GM06990 (cell line): Measurements from ENCODE around the gene ALKBH4.

Experiments
- DNase-seq: peaks from one replicate; pipeline ENCODE4 v3.0.0-alpha.2; 2011; ENCODE audit not compliant: insufficient read length; ENCODE audit errors: extremely low read depth
- H3K27me3 ChIP-seq: replicated peaks from 2 replicates; pipeline ENCODE4 v1.6.0; 2011; ENCODE audit warnings: low read length; ENCODE audit not compliant: control insufficient read depth, insufficient read depth
- H3K36me3 ChIP-seq: 2 replicates; pipeline ENCODE4 v1.5.1; 2011; ENCODE audit warnings: low read length; ENCODE audit not compliant: control insufficient read depth, insufficient read depth
- H3K4me3 ChIP-seq: replicated peaks from 2 replicates; pipeline ENCODE4 v1.5.1; 2011; ENCODE audit warnings: low read depth, mild to moderate bottlenecking, control low read depth, low read length
- TF ChIP-seq, protein P1 (sequence below): IDR thresholded peaks from 2 replicates; pipeline ENCODE4 v1.5.1; 2011; ENCODE audit warnings: low read length, control low read depth, mild to moderate bottlenecking, inconsistent platforms; ENCODE audit not compliant: insufficient read depth, poor library complexity, severe bottlenecking

Gene ALKBH4

DNA sequence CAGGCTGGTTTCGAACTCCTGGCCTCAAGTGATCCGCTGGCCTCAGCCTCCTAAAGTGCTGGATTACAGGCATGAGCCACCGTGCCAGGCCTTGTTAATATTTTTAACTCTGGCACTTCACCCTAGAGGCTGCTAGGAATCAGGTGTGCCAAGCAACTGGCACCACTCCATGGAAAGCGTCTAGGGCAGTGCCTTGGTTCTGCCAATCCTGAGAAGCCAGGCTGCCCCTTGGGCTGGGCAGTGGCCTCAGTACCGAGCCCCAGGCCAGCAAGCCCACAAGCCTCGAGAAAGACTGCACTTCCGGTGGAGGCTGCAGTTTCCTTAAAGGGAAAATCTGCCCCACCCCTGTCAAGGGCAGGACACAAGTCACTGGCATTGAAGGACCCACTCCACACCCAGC, 11.3 kb downstream of the ALKBH4 start:
- Histone ChIP-seq H3K36me3 (peaks cover 6% of the 10 kb centered on the region), H3K27me3 (no peaks in the 10 kb centered on the region), H3K4me3 (no peak overlapping the region)
- DNase-seq, result no peak
- TF ChIP-seq, protein P1, sequence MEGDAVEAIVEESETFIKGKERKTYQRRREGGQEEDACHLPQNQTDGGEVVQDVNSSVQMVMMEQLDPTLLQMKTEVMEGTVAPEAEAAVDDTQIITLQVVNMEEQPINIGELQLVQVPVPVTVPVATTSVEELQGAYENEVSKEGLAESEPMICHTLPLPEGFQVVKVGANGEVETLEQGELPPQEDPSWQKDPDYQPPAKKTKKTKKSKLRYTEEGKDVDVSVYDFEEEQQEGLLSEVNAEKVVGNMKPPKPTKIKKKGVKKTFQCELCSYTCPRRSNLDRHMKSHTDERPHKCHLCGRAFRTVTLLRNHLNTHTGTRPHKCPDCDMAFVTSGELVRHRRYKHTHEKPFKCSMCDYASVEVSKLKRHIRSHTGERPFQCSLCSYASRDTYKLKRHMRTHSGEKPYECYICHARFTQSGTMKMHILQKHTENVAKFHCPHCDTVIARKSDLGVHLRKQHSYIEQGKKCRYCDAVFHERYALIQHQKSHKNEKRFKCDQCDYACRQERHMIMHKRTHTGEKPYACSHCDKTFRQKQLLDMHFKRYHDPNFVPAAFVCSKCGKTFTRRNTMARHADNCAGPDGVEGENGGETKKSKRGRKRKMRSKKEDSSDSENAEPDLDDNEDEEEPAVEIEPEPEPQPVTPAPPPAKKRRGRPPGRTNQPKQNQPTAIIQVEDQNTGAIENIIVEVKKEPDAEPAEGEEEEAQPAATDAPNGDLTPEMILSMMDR, result no peak

DNA sequence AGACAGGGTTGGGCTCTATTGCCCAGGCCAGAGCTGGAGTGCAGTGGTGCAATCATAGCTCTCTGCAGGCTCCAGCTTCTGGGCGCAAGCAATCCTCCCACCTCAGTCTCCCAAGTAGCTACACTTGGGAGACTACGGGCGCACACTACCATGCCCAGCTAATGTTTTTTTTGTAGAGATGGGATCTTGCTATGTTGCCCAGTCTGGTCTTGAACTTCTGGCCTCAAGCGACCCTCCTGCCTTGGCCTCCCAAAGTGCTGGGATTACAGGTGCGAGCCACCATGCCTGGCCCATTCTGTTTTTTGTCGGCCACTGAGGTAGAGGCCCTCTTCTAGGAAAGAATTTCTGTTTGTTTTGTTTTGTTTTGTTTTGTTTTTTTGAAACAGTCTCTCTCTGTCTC, 12.2 kb downstream of the ALKBH4 start:
- DNase-seq, result no peak
- no peaks in the 10 kb centered on the region for H3K27me3 ChIP-seq
- H3K36me3 ChIP-seq, result peaks cover 12% of the 10 kb centered on the region
- H3K4me3 ChIP-seq, result no peak overlapping the region
- TF ChIP-seq, protein P1, result no peak

DNA sequence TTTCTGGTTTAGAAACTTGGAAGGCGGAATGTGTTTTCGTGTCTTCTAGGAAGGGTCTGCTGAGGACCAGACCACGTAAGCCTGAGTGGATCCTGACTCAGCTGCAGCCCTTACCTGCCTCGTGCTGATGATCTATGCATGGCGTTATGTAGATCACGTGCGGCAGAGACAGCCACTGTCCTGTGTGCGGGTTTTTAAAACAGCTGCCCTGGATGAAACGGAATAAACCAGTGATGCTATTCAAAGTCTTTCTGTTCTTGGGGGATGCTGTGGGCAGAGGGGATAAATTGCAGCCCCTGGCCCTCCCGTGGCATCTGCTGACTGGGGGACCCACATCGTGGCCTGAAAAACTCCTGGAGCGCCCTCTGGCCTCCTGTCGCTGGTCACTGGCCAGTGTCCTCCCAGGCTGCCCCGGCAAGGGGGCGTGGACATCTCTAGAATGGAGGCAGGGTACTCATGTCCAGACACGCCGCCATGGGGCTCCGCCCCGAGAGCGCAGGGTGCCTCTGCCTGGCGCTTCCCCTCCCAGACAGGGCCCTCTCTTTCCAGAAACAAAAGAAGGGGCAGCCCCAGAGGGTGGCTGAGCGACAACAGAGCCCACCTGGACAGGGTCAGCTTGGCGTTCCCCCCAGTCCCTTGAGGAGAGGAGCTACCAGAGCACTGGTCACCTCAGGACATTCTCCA, 13.2 kb downstream of the ALKBH4 start:
- Histone ChIP-seq H3K36me3 (peaks cover 17% of the 10 kb centered on the region), H3K27me3 (no peaks in the 10 kb centered on the region), H3K4me3 (no peak overlapping the region)
- TF ChIP-seq, protein P1, result no peak
- no peak for DNase-seq

DNA sequence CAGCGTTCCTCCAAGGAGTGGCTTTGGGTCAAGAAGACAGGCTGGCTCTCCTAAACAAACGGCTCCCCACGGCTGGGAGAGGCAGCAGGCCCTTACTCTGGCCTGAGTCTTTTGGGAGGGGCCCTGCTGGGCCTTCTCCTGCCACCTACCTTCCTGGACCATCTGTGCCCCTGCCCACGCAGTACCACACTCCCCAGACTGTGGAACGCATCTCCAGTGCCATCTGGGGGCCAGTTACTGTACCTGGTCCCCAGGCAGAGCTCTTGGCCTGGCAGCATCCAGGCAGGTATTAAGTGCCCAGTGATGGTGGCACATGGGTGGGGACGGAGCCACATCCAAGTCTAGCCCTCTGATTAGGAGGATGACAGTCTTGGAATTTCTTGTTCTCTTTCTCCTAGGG, 14.4 kb downstream of the ALKBH4 start:
- peaks cover 23% of the 10 kb centered on the region for H3K36me3 ChIP-seq
- no peak for DNase-seq
- H3K4me3 ChIP-seq, result no peak overlapping the region
- H3K27me3 ChIP-seq, result no peaks in the 10 kb centered on the region
- TF ChIP-seq, protein P1, result peak; percentile 58

DNA sequence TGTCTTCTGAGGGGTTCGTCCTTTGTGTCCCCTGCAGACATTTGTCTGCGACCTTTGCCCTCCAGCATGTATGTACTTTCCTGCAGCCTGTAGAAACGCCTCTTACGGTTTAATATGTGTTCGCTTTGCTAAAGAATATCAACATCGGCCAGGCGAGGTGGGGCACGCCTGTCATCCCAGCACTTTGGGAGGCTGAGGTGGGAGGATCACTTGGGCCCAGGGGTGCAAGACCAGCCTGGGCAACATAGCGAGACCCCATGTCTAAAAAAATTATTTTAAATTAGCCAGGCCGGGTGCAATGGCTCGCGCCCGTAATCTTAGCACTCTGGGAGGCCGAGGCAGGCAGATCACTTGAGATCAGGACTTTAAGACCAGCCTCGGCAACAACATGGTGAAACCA, 15.5 kb downstream of the ALKBH4 start:
- DNase-seq, result no peak
- H3K4me3 ChIP-seq, result no peak overlapping the region
- H3K36me3 ChIP-seq, result peaks cover 23% of the 10 kb centered on the region
- TF ChIP-seq, protein P1, result no peak
- no peaks in the 10 kb centered on the region for H3K27me3 ChIP-seq

DNA sequence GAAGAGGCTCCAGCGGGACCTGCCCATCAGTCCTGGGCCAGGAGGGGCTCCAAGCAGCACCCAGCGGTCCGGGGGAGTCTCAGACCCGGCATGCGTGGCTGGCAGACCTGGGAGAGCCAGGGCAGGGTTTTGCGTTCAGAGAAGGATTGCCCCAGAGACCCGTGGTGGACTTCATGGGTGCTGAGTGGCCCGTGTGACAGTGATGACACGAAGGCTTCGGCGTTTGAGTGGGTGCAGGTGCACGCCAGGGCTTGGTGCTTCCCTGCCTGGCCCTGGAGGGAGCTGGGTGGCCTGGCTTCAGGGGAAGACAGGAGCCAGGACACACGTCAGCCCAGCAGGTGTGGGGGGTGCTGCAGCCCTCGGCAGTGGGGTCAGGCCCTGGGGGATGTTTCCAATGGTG, 17.4 kb downstream of the ALKBH4 start:
- no peak for DNase-seq
- Histone ChIP-seq H3K4me3 (no peak overlapping the region), H3K36me3 (peaks cover 23% of the 10 kb centered on the region), H3K27me3 (no peaks in the 10 kb centered on the region)
- TF ChIP-seq, protein P1, result no peak
